HG02571 (cell line): ENCODE measurements around the gene ATG3.
A peak's percentile ranks its signal among the peaks of the same experiment; 100 is the strongest.
"Not testable (repeated sequence)": the region's sequence is repeated elsewhere in the genome, so short reads cannot be mapped to it uniquely, and the experiment has no call there.

ENCODE experiments used
- ATAC-seq: cut with Tn5 transposase; IDR thresholded peaks from one replicate; pipeline ENCODE4 v1.9.1; 2021; ENCODE audit warnings: mild to moderate bottlenecking, moderate library complexity; ENCODE audit not compliant: unreplicated experiment

The ATG3 gene

GRCh38 chr3:112498914-112499711 lies 62.6 kb downstream of the ATG3 start, which contains the start of gene BTLA:
Gene BTLA (minus strand): TSS chr3:112499472. CDS start chr3:112499358, 114 bp downstream.
- ATAC-seq: peak; percentile 49

- ATAC-seq: no peak
Measured at GRCh38 chr3:112497897-112498548, 63.7 kb downstream of the ATG3 start.

- ATAC-seq: no peak
Measured at GRCh38 chr3:112496366-112497067, 65.2 kb downstream of the ATG3 start.

- not testable (repeated sequence) for ATAC-seq
Measured at GRCh38 chr3:112494448-112494767, 67.4 kb downstream of the ATG3 start.

- no peak for ATAC-seq
Measured at GRCh38 chr3:112492124-112492523, 69.6 kb downstream of the ATG3 start.

- ATAC-seq: no peak
Measured at GRCh38 chr3:112491373-112491772, 70.4 kb downstream of the ATG3 start.

- no peak for ATAC-seq
Measured at GRCh38 chr3:112489674-112490479, 71.9 kb downstream of the ATG3 start.

GRCh38 chr3:112486811-112487505 lies 74.8 kb downstream of the ATG3 start:
- ATAC-seq: no peak

- ATAC-seq: no peak
Measured at GRCh38 chr3:112484352-112484751, 77.4 kb downstream of the ATG3 start.

GRCh38 chr3:112482675-112483074 lies 79.1 kb downstream of the ATG3 start:
- no peak for ATAC-seq
